ENCODE results near the gene LIMS1.

LIMS1 gene

DNA sequence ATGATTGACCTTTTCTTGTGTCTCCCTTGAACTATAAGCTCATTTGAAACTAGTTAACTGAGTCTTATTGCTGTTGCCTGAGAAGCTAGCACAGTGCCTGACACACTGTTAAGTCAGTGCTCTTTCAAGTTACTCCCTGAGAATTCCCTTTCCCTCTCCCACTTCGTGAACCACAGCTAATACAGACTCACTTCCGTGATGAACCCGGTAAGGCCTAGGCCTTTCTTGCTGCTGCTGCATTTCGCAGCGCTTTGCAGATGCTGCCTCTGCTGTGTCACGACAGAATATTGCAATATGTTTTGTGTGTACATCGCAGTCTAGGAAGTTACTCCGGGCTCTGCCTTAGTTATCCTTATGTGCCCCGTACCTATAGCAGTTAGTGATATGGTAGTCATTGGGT, 42.8 kb downstream of the LIMS1 start:
- Histone ChIP-seq H3K79me2 (ENCODE audit: insufficient read depth, low read length) (no peaks in the 10 kb centered on the region), H3K27ac (ENCODE audit: low read depth, low read length) (no peak overlapping the region), H3K4me2 (ENCODE audit: low read depth, low read length, poor library complexity, severe bottlenecking) (no peak overlapping the region)

DNA sequence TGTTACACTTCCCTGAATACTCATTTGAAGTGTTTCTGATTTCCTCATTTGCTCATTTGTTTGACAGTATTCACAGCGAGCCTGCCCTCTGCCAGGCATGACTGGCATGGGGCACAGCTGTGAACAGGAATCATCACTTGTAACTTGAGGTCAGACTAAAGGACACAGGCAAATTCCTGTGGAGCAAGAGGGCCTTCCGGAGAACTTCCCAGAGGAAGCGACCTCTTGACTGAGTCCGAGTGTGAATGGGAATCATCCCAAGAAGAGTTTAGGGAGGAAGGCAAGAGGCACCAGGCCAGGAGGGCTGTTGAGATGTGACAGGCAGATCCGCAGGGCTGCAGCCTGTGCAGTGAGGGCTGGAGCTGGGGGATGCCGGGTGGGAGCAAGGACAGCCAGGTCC, 45.4 kb downstream of the LIMS1 start:
- no peaks in the 10 kb centered on the region for H3K36me3 ChIP-seq (ENCODE audit: low read length)
- H4K20me1 ChIP-seq (ENCODE audit: low read depth, low read length) = no peaks in the 10 kb centered on the region; the same call in 1 of the 2 replicates
- no peak overlapping the region for H2AFZ ChIP-seq (ENCODE audit: low read depth, low read length, severe bottlenecking)
- no peak overlapping the region for H3K4me3 ChIP-seq (ENCODE audit: insufficient read depth, low read length, poor library complexity, severe bottlenecking)
- no peak overlapping the region for H3K27ac ChIP-seq (ENCODE audit: low read depth, low read length)
- H3K9ac ChIP-seq (ENCODE audit: low read length) = no peak overlapping the region
- H3F3A ChIP-seq (ENCODE audit: insufficient read depth) = no peaks in the 10 kb centered on the region
- no peaks in the 10 kb centered on the region for H3K27me3 ChIP-seq (ENCODE audit: low read length)
- no peak overlapping the region for H3K4me2 ChIP-seq (ENCODE audit: low read depth, low read length, poor library complexity, severe bottlenecking)
- no peaks in the 10 kb centered on the region for H3K9me3 ChIP-seq (ENCODE audit: insufficient read depth, low read length)
- no peaks in the 10 kb centered on the region for H3K9me2 ChIP-seq (replicated peaks; ENCODE audit: insufficient read depth, low read length)
- 0 out of 2 replicates have a peak, but pooled peaks cover 3% of the 10 kb centered on the region for H3K79me2 ChIP-seq (ENCODE audit: insufficient read depth, low read length)
- no peak for TF ChIP-seq EZH2phosphoT487 (conservative IDR thresholded peaks at IDR 0.05; ENCODE audit: low read length)
- TF ChIP-seq, protein P1, sequence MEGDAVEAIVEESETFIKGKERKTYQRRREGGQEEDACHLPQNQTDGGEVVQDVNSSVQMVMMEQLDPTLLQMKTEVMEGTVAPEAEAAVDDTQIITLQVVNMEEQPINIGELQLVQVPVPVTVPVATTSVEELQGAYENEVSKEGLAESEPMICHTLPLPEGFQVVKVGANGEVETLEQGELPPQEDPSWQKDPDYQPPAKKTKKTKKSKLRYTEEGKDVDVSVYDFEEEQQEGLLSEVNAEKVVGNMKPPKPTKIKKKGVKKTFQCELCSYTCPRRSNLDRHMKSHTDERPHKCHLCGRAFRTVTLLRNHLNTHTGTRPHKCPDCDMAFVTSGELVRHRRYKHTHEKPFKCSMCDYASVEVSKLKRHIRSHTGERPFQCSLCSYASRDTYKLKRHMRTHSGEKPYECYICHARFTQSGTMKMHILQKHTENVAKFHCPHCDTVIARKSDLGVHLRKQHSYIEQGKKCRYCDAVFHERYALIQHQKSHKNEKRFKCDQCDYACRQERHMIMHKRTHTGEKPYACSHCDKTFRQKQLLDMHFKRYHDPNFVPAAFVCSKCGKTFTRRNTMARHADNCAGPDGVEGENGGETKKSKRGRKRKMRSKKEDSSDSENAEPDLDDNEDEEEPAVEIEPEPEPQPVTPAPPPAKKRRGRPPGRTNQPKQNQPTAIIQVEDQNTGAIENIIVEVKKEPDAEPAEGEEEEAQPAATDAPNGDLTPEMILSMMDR (IDR thresholded peaks at IDR 0.05; ENCODE audit: insufficient read depth, low read length, poor library complexity, severe bottlenecking) = no peak

More for the DNA sequence above, 42.8 kb downstream of the LIMS1 start:
- Histone ChIP-seq H2AFZ (ENCODE audit: low read depth, low read length, severe bottlenecking) (no peak overlapping the region), H3K27me3 (ENCODE audit: low read length) (no peaks in the 10 kb centered on the region), H3K9me3 (ENCODE audit: insufficient read depth, low read length) (no peaks in the 10 kb centered on the region), H4K20me1 (ENCODE audit: low read depth, low read length) (peaks cover 5% of the 10 kb centered on the region; the same call in 1 of the 2 replicates), H3F3A (ENCODE audit: insufficient read depth) (no peaks in the 10 kb centered on the region), H3K4me3 (ENCODE audit: insufficient read depth, low read length, poor library complexity, severe bottlenecking) (no peak overlapping the region), H3K9me2 (replicated peaks; ENCODE audit: insufficient read depth, low read length) (no peaks in the 10 kb centered on the region), H3K36me3 (ENCODE audit: low read length) (no peaks in the 10 kb centered on the region), H3K9ac (ENCODE audit: low read length) (no peak overlapping the region)
- no peak for TF ChIP-seq EZH2phosphoT487 (conservative IDR thresholded peaks at IDR 0.05; ENCODE audit: low read length)
- TF ChIP-seq, protein P1 (IDR thresholded peaks at IDR 0.05; ENCODE audit: insufficient read depth, low read length, poor library complexity, severe bottlenecking) = no peak

DNA sequence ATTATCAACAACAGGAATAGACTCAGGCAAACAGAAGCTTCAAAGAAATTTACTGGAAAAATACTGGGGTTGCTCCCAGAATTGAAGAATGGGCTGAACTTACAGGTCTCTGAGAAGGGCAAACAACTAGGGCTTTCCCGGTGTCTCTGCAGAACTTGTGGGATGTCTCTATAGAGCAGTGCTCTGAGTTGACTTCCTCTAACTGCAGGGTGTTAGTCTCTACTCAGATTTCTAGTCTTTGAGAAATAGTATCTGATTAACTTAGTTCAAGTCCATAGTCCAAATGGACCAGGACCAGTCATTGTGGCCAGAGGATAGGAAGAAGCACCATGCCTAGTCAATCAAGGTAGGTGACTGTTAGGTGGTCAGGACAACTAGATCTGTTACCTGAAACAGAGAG, 45.8 kb downstream of the LIMS1 start:
- Histone ChIP-seq H3K4me2 (ENCODE audit: low read depth, low read length, poor library complexity, severe bottlenecking) (no peak overlapping the region), H3K79me2 (ENCODE audit: insufficient read depth, low read length) (peaks cover 3% of the 10 kb centered on the region; the same call in 1 of the 2 replicates)

More for the DNA sequence above, 45.8 kb downstream of the LIMS1 start:
- Histone ChIP-seq H3K9ac (ENCODE audit: low read length) (no peak overlapping the region), H3K27ac (ENCODE audit: low read depth, low read length) (no peak overlapping the region), H3K27me3 (ENCODE audit: low read length) (no peaks in the 10 kb centered on the region), H3K4me3 (ENCODE audit: insufficient read depth, low read length, poor library complexity, severe bottlenecking) (no peak overlapping the region), H3K9me2 (replicated peaks; ENCODE audit: insufficient read depth, low read length) (no peaks in the 10 kb centered on the region), H3K36me3 (ENCODE audit: low read length) (no peaks in the 10 kb centered on the region), H2AFZ (ENCODE audit: low read depth, low read length, severe bottlenecking) (no peak overlapping the region), H4K20me1 (ENCODE audit: low read depth, low read length) (no peaks in the 10 kb centered on the region), H3F3A (ENCODE audit: insufficient read depth) (no peaks in the 10 kb centered on the region), H3K9me3 (ENCODE audit: insufficient read depth, low read length) (no peaks in the 10 kb centered on the region)
- TF ChIP-seq EZH2phosphoT487 (conservative IDR thresholded peaks at IDR 0.05; ENCODE audit: low read length) = no peak
- TF ChIP-seq, protein P1 (IDR thresholded peaks at IDR 0.05; ENCODE audit: insufficient read depth, low read length, poor library complexity, severe bottlenecking) = no peak

Measured in SU-DHL-6 (cell line).